Breast epithelium (tissue), 4 donors: ENCODE measurements around the gene UNC5B. TPM values are rescaled to one million over a fixed set of nuclear protein-coding genes. Genes with fewer than 3 reads are reported as not detected.

ENCODE experiments used
- DNase-seq, 2 donors: peaks; one replicate each; pipeline ENCODE4 v3.0.0-alpha.2; 2019; ENCODE audit warnings: low spot score in 2 of 2
- H3K27ac ChIP-seq, 2 donors: fragments of 200-600 bp; sonication (generic) in 1 of 2; one replicate each; pipeline ENCODE4 v1.5.1; 2016 to 2019; ENCODE audit warnings: mild to moderate bottlenecking in 1 of 2
- H3K27me3 ChIP-seq, 2 donors: fragments of 200-600 bp; sonication (generic) in 1 of 2; one replicate each; pipeline versions ENCODE4 v1.5.1 to v1.6.0; 2017 to 2019; ENCODE audit warnings: control low read depth in 1 of 2, mild to moderate bottlenecking in 1 of 2
- H3K36me3 ChIP-seq: fragments of 200-600 bp; one replicate; pipeline ENCODE4 v1.5.1; 2019
- H3K4me1 ChIP-seq, 2 donors: fragments of 200-600 bp; sonication (generic); one replicate each; pipeline ENCODE4 v1.5.1; 2016 to 2019; ENCODE audit warnings: control low read depth in 1 of 2
- H3K4me3 ChIP-seq, 3 donors: fragments of 200-600 bp; sonication (generic); 1 replicate in 2 of 3; 2 replicates in 1 of 3; pipeline ENCODE4 v1.5.1; 2016 to 2019; ENCODE audit warnings: mild to moderate bottlenecking in 3 of 3, moderate library complexity in 2 of 3
- H3K9me3 ChIP-seq, 2 donors: fragments of 200-600 bp; sonication (generic) in 1 of 2; one replicate each; pipeline ENCODE4 v1.5.1; 2016 to 2019; ENCODE audit warnings: control low read depth in 1 of 2
- CTCF ChIP-seq, 3 donors: fragments of 450-650 bp; IDR thresholded peaks; one replicate each; pipeline ENCODE4 v1.5.1; 2016 to 2017; ENCODE audit warnings: antibody characterized with exemption in 3 of 3, mild to moderate bottlenecking in 3 of 3, moderate library complexity in 3 of 3
- POLR2A ChIP-seq: fragments of 450-650 bp; IDR thresholded peaks from one replicate; pipeline ENCODE4 v1.6.1; 2016; ENCODE audit warnings: antibody characterized with exemption, mild to moderate bottlenecking, moderate library complexity
- POLR2AphosphoS5 ChIP-seq, 3 donors: sonication (generic); formaldehyde crosslinking; IDR thresholded peaks; one replicate each; pipeline ENCODE4 v1.6.1; 2017; ENCODE audit warnings: antibody characterized with exemption in 3 of 3
- intact Hi-C: fragments of 100-400 bp; cut with DNase I; formaldehyde crosslinking; loops from one replicate; pipeline ENCODE4 v1.15.1; 2023; ENCODE audit warnings: low total_unique reads
- total RNA-seq, 3 donors: library from RNA; depleted of rRNA; stranded (reverse); fragments of >200 nt; gene quantifications; one replicate each; pipeline ENCODE4 v1.1.0, GENCODE V29; 2016

UNC5B gene
- total RNA-seq, 3 donors from 2014 or later = 0.80 to 4.9 (median 3.5) TPM

- Histone ChIP-seq H3K36me3 (no peaks in the 10 kb centered on the region), H3K4me3 (no peak overlapping the region), H3K4me1 (peaks cover 0 to 8% of the 10 kb centered on the region in 2 donors), H3K27ac (no peak overlapping the region), H3K9me3 (no peaks in the 10 kb centered on the region), H3K27me3 (no peaks in the 10 kb centered on the region)
- intact Hi-C loops = loop anchor here (10.0 kb wide), 1 partner anchor 359 kb away; no protein-coding TSS in a partner anchor
- no peak for DNase-seq
- TF ChIP-seq POLR2AphosphoS5 (IDR thresholded peaks at IDR 0.05) (no peak), POLR2A (no peak), CTCF (IDR thresholded peaks at IDR 0.05) (no peak)
Observed at GRCh38 chr10:71273506-71273905, 61.1 kb downstream of the UNC5B start.

- no peak for TF ChIP-seq POLR2A
- TF ChIP-seq CTCF (IDR thresholded peaks at IDR 0.05) = no peak
- no peak for TF ChIP-seq POLR2AphosphoS5 (IDR thresholded peaks at IDR 0.05)
- no peaks in the 10 kb centered on the region for H3K36me3 ChIP-seq
- H3K4me3 ChIP-seq = no peak overlapping the region
- no peaks in the 10 kb centered on the region for H3K9me3 ChIP-seq
- no peak overlapping the region for H3K27ac ChIP-seq
- no peaks in the 10 kb centered on the region for H3K4me1 ChIP-seq
- intact Hi-C loops = loop anchor here (1.0 to 10.0 kb wide), 2 partner anchors 37 to 360 kb away; no protein-coding TSS in a partner anchor
- no peak for DNase-seq
- no peaks in the 10 kb centered on the region for H3K27me3 ChIP-seq
Observed at GRCh38 chr10:71274901-71275796, 62.8 kb downstream of the UNC5B start.

- Histone ChIP-seq H3K27ac (no peak overlapping the region), H3K27me3 (no peaks in the 10 kb centered on the region), H3K4me3 (no peak overlapping the region), H3K36me3 (no peaks in the 10 kb centered on the region), H3K9me3 (no peaks in the 10 kb centered on the region), H3K4me1 (no peaks in the 10 kb centered on the region)
- TF ChIP-seq POLR2AphosphoS5 (IDR thresholded peaks at IDR 0.05) = no peak
- no peak for TF ChIP-seq CTCF (IDR thresholded peaks at IDR 0.05)
- TF ChIP-seq POLR2A = no peak
- intact Hi-C loops = loop anchor here (10.0 kb wide), 1 partner anchor 362 kb away; no protein-coding TSS in a partner anchor
- DNase-seq = no peak
Observed at GRCh38 chr10:71276873-71277272, 64.5 kb downstream of the UNC5B start.

- no peak overlapping the region for H3K27ac ChIP-seq
- H3K27me3 ChIP-seq = no peaks in the 10 kb centered on the region
- H3K4me3 ChIP-seq = no peak overlapping the region
- intact Hi-C loops = loop anchor here (10.0 kb wide), 1 partner anchor 363 kb away; no protein-coding TSS in a partner anchor
- no peaks in the 10 kb centered on the region for H3K4me1 ChIP-seq
- H3K9me3 ChIP-seq = no peaks in the 10 kb centered on the region
- no peak for DNase-seq
- no peaks in the 10 kb centered on the region for H3K36me3 ChIP-seq
- TF ChIP-seq CTCF (IDR thresholded peaks at IDR 0.05) (no peak), POLR2AphosphoS5 (IDR thresholded peaks at IDR 0.05) (no peak), POLR2A (no peak)
Observed at GRCh38 chr10:71277914-71278665, 65.7 kb downstream of the UNC5B start.
